ENCODE data around the gene CADPS2. TPM values are rescaled to one million over a fixed set of nuclear protein-coding genes. Genes with fewer than 3 reads are reported as not detected.

Gene CADPS2
- total and polyA plus RNA-seq, 12 donors: 14.6 to 103 (median 39.4) TPM

DNA sequence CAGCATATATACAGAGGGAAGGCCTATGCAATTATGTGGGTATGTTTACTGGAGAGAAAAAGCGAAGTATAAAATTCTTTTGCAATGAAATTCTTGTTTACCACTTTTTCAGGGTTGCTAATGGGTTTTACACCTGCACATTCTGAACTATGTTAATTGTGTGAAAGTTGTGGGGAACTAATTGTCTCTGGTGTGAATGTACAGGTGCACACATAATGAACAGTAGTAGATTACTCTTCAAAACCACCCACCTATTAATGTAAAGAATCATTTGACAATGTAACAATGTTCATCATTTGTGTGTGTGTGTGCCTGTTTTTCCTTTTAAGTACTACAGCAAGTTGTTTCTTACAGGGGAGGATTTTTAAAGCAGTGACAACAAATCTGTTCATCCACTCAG, 501.7 kb downstream of the CADPS2 start:
- WGBS, 4 donors: 88 to 95% (median 91%) methylated on average over 1 of the region's 1 CpG
- H3K4me3 ChIP-seq: no peak overlapping the region
- no peak for DNase-seq
- H3K27ac ChIP-seq: no peak overlapping the region
- no peaks in the 10 kb centered on the region for H3K27me3 ChIP-seq
- no peaks in the 10 kb centered on the region for H3K36me3 ChIP-seq (replicated peaks in 1 of 2)
- H3K9me3 ChIP-seq (replicated peaks in 1 of 3): no peaks in the 10 kb centered on the region
- no peaks in the 10 kb centered on the region for H3K4me1 ChIP-seq (replicated peaks in 1 of 2)
- intact Hi-C loops (cut with DNase I): no loop called here
- TF ChIP-seq, protein P1, sequence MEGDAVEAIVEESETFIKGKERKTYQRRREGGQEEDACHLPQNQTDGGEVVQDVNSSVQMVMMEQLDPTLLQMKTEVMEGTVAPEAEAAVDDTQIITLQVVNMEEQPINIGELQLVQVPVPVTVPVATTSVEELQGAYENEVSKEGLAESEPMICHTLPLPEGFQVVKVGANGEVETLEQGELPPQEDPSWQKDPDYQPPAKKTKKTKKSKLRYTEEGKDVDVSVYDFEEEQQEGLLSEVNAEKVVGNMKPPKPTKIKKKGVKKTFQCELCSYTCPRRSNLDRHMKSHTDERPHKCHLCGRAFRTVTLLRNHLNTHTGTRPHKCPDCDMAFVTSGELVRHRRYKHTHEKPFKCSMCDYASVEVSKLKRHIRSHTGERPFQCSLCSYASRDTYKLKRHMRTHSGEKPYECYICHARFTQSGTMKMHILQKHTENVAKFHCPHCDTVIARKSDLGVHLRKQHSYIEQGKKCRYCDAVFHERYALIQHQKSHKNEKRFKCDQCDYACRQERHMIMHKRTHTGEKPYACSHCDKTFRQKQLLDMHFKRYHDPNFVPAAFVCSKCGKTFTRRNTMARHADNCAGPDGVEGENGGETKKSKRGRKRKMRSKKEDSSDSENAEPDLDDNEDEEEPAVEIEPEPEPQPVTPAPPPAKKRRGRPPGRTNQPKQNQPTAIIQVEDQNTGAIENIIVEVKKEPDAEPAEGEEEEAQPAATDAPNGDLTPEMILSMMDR (IDR thresholded peaks at IDR 0.05): no peak
- no peak for TF ChIP-seq POLR2A (IDR thresholded peaks at IDR 0.05)

DNA sequence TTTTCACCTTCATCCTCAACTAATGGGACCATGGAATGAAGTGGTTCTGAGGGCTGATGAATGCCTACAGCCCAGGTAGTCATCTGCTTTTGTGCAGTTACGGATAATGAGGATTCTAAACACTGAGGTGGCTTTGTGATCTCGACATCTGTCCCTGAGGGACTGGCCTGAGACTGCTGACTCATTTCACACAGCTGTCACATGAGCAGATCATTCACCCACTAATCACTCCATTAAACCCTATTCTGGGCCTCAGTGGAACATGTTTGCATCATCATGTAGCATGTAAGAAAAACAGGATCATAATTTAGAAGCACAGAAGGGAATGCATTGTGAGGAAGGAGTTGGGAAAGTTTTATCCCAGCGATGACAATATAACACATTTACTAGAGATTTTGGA, 502.3 kb downstream of the CADPS2 start:
- 50 to 81% (median 67%) methylated on average over 3 of the region's 3 CpGs for WGBS, 4 donors
- TF ChIP-seq, protein P1 (IDR thresholded peaks at IDR 0.05): no peak
- no peak for TF ChIP-seq POLR2A (IDR thresholded peaks at IDR 0.05)
- no peak for DNase-seq
- intact Hi-C loops (cut with DNase I): no loop called here
- Histone ChIP-seq H3K36me3 (replicated peaks in 1 of 2) (no peaks in the 10 kb centered on the region), H3K9me3 (replicated peaks in 1 of 3) (no peaks in the 10 kb centered on the region), H3K27ac (no peak overlapping the region), H3K4me3 (no peak overlapping the region), H3K27me3 (no peaks in the 10 kb centered on the region), H3K4me1 (replicated peaks in 1 of 2) (no peaks in the 10 kb centered on the region)

DNA sequence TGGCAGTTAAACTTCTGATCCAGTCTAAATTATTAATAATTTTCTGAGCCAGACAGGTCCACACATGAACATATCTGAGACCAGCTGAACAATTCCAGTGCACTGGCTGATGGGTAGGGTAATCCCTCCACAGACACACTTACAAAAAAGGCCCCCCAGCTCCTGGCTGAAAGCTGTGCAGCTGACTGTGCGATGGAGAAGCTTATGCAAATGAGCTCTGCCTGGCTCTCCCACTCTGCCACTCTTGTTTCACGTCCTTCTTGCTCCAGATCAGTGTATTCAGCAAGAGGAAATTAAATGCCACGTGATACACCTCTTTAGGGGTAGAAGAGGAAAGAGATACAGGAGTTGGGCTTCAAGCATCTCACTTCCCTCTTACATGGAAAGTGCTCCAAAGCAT, 505.3 kb downstream of the CADPS2 start:
- H3K27me3 ChIP-seq: no peaks in the 10 kb centered on the region
- H3K9me3 ChIP-seq (replicated peaks in 1 of 3): no peaks in the 10 kb centered on the region
- intact Hi-C loops (cut with DNase I): no loop called here
- no peak overlapping the region for H3K27ac ChIP-seq
- no peaks in the 10 kb centered on the region for H3K36me3 ChIP-seq (replicated peaks in 1 of 2)
- TF ChIP-seq, protein P1 (IDR thresholded peaks at IDR 0.05): no peak
- TF ChIP-seq POLR2A (IDR thresholded peaks at IDR 0.05): no peak
- no peak overlapping the region for H3K4me3 ChIP-seq
- no peaks in the 10 kb centered on the region for H3K4me1 ChIP-seq (replicated peaks in 1 of 2)
- no peak for DNase-seq
- WGBS, 4 donors: 66 to 75% (median 68%) methylated on average over 3 of the region's 3 CpGs

DNA sequence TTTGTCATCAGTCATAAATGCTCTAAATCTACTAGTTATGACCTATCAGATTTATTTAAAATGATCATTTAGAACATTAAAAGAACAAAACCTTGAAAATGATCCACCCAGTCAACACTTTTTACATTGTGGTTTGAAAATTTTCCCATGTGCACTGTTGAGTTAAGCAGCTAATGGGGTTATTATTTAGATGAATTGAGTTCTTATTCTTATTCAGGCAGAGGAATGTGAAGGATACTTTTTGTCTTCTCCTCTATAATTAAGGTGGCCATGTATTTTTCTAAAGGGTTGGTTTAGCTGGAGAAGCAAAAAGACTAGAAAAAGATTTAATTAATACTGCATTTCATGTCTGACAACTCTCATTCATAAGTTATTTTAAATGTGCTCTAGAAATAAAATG, 506.8 kb downstream of the CADPS2 start:
- no peak for DNase-seq
- Histone ChIP-seq H3K4me1 (replicated peaks in 1 of 2) (no peaks in the 10 kb centered on the region), H3K27me3 (no peaks in the 10 kb centered on the region), H3K4me3 (no peak overlapping the region), H3K9me3 (replicated peaks in 1 of 3) (no peaks in the 10 kb centered on the region), H3K36me3 (replicated peaks in 1 of 2) (no peaks in the 10 kb centered on the region), H3K27ac (no peak overlapping the region)
- intact Hi-C loops (cut with DNase I): loop anchor here in 1 of 2 donors (10.0 kb wide), 1 partner anchor 55 kb away; no protein-coding TSS in a partner anchor
- no peak for TF ChIP-seq POLR2A (IDR thresholded peaks at IDR 0.05)
- TF ChIP-seq, protein P1 (IDR thresholded peaks at IDR 0.05): no peak
